ENCODE measurements around the gene CPSF7.
"Not testable (repeated sequence)": the region's sequence is repeated elsewhere in the genome, so short reads cannot be mapped to it uniquely, and the experiment has no call there.

Gene CPSF7

DNA sequence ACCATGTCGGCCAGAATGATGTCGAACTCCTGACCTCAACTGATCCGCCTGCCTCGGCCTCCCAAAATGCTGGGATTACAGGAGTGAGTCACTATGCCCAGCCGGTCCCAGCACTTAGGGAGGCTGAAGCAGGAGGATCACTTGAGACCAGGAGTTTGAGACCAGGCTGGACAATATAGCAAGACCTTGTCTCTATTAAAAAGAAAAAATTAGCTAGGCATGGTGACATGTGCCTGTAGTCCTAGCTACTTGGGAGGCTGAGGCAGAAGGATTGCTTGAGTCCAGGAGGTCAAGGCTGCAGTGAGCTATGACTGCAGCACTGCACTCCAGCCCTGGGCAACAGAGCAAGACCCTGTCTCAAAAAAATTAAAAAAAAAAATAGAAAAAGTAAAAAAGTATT, 45.9 kb downstream of the CPSF7 start:
- not testable (repeated sequence) for DNase-seq

DNA sequence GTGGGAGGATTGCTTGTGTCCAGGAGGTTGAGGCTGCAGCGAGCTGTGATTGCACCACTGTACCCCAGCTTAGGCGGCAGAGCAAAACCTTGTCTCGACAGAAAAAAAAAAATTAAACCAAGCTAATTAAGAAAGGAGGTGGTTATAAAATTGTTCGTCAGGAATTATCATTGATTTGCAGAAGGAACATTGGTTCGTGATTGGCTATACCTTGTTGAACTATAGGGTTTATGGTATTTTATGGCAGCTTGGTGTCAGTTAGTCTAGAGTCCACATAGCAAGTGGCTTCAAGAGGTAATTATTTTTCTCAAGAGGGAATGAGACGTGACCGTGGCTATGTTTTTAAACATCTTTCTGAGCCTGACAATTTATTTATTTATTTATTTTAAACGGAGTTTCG, 48.9 kb downstream of the CPSF7 start:
- DNase-seq: no peak

DNA sequence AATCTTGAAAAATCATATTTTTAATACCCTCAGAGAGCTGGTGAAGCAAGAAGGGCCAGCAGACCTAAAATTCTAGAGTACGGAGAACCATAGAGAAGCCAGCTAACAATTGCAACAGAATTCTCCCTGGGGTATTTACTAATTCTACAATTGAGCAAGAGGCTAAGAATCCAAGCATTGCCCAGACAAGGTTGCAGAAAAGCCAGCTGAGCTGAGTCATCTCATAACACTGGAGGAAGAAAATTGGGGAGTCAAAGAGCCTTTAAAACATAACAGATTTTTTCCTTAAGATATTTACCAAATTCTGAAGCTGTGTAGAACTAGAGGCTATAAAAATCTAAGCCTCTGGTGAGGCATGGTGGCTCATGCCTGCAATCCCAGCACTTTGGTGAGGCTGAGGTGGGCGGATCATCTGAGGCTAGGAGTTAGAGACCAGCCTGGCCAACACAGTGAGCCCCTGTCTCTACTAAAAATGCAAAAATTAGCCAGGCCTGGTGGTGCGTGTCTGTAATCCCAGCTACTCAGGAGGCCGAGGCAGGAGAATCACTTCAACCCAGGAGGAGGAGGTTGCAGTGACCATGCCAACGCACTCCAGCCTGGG, 51.0 kb downstream of the CPSF7 start:
- DNase-seq: no peak

DNA sequence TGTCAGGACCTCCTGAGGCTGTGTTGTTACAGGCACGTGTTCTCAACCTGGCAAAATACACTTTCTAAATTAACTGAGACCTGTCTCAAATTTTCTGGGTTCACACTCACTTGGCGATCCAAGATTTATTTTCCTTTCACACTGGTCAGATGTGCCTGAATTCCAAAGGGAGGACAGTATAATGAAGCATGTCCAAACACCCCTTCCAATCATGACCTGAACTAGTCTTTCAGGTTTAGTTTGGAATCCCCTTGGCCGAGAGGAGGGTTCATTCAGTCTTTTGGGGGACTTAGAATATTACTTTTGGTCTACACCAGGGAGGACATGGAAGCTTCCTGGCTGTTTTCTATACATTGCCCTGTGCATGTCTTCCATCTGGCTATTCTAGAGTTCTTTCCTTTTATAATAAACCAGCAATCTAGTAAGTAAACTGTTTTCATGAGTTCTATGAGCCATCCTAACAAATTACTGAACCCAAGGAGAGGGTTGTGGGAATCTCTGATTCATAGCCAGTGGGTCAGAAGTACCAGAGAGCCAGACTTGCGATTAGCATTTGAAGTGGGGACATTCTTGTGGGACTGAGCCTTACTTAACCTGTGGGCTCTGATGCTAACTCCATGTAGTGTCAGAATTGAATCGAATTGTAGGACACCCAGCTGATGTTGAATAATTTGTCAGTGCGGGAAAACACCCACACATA, 52.2 kb downstream of the CPSF7 start:
- DNase-seq: no peak

- no peak for DNase-seq
These were observed 54.0 kb downstream of the CPSF7 start for GRCh38 chr11:61375761-61376108.

GRCh38 chr11:61372659-61373420, 56.9 kb downstream of the CPSF7 start:
- DNase-seq: no peak

- DNase-seq: no peak
These were observed 59.3 kb downstream of the CPSF7 start for GRCh38 chr11:61370349-61371005.

GRCh38 chr11:61369372-61370348, 60.1 kb downstream of the CPSF7 start:
- DNase-seq: no peak

GRCh38 chr11:61368646-61369045, 61.1 kb downstream of the CPSF7 start:
- no peak for DNase-seq

GRCh38 chr11:61367406-61367805, 62.4 kb downstream of the CPSF7 start:
- DNase-seq: no peak

- no peak for DNase-seq
These were observed 65.6 kb downstream of the CPSF7 start for GRCh38 chr11:61364012-61364675.

DNA sequence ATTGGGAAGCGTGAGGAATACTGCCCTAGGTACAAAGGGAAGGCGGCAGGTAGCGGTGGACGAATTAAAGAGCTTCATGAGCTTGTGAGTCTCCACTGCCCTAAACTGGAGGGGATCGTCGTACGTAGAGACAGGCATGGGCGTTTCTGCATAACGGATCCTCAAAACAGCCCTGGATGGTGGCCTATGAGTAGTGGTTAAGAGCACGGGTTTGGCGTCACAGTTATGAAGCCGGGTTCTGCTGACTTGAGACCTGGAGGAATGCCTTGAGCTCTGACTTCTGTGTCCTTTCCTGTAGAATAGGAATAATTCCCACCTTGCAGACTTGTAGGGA, 67.3 kb downstream of the CPSF7 start:
- peak; percentile 10 for DNase-seq

DNA sequence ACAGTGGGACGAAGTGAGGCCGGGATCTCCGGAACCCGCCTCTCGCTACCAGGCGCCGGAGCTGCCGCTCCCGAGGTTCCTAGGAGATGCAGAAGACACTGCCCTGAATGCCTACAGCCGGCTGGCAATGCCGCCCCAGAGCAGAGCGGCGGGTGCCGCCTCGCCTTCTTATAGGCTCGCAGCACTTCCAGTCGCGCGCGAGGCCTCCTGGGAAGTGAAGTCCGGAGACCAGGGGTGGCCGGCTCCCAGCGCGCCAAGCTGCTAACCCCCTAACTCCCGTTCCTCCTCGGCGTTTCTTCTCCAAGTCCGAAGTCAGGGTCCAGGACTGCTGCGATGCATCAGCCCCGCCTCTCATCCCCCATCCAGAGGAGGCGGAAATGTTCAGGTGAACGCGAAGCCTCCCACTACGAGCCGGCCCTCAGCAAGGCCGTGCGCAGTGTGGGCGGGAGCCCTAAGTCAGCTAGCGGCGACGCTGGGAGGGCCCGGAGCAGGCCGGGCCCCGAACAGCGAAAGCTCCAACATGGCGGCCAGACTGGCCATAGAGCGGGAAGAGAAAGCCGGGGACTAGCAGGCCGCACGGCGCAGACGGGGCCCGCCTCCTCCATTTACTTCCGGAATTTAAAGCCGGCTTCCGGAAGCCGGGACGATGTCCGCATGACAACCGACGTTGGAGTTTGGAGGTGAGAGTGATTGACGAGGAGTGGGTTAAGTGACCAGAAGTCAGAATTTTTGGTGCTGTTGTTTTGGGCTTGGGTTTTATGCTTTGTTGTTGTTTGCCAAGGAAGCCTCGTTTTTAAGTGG, 67.8 kb downstream of the CPSF7 start, which contains the start of the genes CYB561A3 and TMEM138:
TSS of gene CYB561A3 (minus strand) at position 142 of the 801 bp plus-strand sequence. CDS start 5,169 bp downstream, outside the sequence.
TSS of gene TMEM138 (plus strand) at position 634 of the 801 bp plus-strand sequence. CDS start 2,017 bp downstream, outside the sequence.
- peak; percentile 74 for DNase-seq

DNA sequence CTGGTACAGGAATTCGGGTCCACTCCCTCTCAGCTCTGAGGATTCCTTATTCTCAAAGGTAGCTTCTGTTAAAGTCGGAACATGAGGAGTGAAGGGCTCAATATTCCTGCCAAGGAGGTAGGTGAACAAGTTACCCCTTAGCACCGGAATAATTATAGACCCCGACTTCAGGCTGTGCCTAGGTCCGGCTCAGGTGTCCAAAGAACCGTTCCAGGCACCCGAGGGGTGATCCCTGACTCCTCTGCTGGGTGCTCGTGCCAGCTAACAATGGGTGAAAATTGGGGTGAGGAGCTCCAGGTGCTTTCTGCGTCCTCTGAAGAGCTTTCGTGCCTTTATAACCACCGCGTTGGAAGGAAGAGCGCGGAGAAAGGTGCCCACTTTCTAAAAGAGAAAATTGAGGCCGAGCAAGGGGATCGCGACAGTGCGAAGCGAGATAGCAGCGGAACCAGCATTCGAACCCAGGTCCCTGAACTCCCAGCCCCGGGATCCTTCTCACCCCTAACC, 68.5 kb downstream of the CPSF7 start:
- no peak for DNase-seq

DNA sequence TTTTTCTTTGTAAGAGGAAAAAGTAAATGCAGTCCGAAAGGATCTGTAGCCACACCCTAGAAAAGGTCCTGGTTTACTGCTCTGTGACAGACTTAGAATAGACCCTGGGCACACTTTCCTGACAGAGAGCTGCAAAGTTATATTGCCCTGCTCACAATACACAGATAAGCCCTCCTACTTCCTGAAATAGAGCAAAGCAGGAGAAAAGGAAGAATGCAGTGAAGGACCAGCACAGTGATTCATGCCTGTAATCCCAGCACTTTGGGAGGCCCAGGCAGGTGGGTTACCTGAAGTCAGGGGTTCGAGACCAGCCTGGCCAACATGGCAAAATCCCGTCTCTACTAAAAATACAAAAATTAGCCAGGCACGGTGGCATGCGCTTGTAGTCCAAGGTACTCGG, 70.3 kb downstream of the CPSF7 start:
- DNase-seq: no peak

DNA sequence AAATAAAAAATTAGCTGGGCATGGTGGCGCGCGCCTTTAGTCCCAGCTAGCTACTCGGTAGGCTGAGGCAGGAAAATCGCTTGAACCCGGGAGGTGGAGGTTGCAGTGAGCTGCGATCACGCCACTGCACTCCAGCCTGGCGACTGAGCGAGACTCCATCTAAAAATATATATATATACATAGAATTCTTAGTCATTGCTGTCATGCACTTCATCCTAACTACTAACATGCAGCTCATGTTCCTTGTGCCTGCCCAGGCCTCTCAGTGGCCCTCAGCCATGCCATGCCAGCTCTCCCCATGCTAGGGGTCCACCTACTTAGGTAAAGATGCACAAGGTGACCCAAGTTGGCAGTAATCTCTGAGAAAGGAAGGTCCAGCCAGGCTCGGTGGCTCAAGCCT, 71.2 kb downstream of the CPSF7 start:
- no peak for DNase-seq

DNA sequence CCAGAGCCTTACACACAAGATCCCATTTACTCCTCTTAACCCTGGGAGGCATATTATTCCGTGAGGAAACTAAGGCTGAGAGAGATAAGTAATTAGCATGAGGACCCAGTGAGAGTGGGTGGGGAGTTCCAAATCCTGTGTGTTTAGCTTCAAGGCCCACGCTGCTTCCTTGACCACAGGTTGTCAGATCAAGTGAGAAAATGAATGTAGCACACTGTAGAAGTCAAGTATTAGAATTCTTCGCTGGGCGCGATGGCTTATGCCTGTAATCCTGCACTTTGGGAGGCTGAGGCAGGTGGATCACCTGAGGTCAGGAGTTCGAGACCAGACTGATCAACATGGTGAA, 71.9 kb downstream of the CPSF7 start:
- no peak for DNase-seq

- DNase-seq: no peak
These were observed 72.4 kb downstream of the CPSF7 start for GRCh38 chr11:61357233-61357893.

DNA sequence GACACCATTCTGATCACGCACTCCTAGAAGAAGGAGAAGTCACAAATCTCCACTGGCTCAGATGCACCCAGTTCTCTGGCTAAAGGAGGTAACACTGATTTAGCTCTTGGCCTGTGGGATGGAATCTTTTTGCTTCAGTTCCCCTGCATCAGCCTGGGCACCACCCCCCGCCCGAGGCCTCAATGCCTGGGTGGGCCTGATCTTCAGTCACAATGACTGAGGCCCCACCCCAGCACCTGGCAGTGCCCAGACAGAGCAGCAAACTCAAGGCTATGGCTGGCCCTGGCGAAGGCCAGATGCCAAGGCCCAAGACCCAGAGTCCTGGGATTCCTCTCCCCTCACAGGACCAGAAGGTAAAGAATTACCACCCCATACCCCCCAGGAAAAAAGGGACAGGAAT, 73.1 kb downstream of the CPSF7 start:
- DNase-seq: no peak

DNA sequence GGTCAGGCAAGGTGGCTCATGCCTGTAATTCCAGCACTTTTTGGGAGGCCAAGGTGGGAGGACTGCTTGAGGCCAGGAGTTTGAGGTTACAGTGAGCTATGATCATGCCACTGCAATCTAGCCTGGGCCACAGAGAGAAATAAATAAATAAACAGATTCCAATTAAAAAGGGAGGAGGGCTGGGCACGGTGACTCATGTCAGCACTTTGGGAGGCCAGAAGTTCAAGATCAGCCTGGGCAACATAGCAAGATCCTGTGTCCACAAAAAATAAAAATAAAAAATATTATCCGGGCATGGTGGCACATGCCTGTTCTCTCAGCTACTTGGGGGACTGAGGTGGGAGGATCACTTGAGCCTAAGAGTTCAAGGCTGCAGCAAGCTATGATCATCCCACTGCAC, 75.6 kb downstream of the CPSF7 start:
- no peak for DNase-seq

All from T-helper 9 cell (primary cell).